Activated CD4-positive, alpha-beta memory T cell treated with anti-CD3 and anti-CD28 coated beads, Interleukin-2, amount 10 ng/mL, durations not matched to agents 7 days and 5 days (primary cell): ENCODE measurements around the gene MMADHC. TPM values are rescaled to one million over a fixed set of nuclear protein-coding genes. Genes with fewer than 3 reads are reported as not detected.

Source experiments
- CTCF ChIA-PET: fragments of 350-600 bp; sonication (Branson Sonifier 250); formaldehyde crosslinking; loops from one replicate; lab custom pipeline; 2021; ENCODE audit warnings: antibody characterized with exemption, inconsistent platforms; lab: Charles Lee
- POLR2A ChIA-PET: fragments of 350-600 bp; sonication (Branson Sonifier 250); formaldehyde crosslinking; loops from one replicate; lab custom pipeline; 2021; ENCODE audit warnings: antibody characterized with exemption; lab: Charles Lee
- DNase-seq: peaks from one replicate; pipeline ENCODE4 v3.0.0-alpha.2; 2020
- H3K27ac Mint-ChIP-seq: one replicate; pipeline ENCODE4 v1.8.0; 2021; ENCODE audit warnings: mild to moderate bottlenecking, mixed read lengths
- H3K27me3 Mint-ChIP-seq: one replicate; pipeline ENCODE4 v1.8.0; 2021; ENCODE audit warnings: mixed read lengths
- H3K36me3 Mint-ChIP-seq: one replicate; pipeline ENCODE4 v1.8.0; 2021; ENCODE audit warnings: low read depth, mixed read lengths
- H3K4me1 Mint-ChIP-seq: one replicate; pipeline ENCODE4 v1.8.0; 2021; ENCODE audit warnings: mixed read lengths
- H3K4me3 Mint-ChIP-seq: one replicate; pipeline ENCODE4 v1.8.0; 2021; ENCODE audit warnings: mild to moderate bottlenecking, mixed read lengths
- H3K9me3 Mint-ChIP-seq: one replicate; pipeline ENCODE4 v1.8.0; 2021; ENCODE audit warnings: mixed read lengths
- total RNA-seq, 2 experiments: library from RNA; stranded (reverse); gene quantifications; one replicate each; pipeline ENCODE4 v1.2.3, GENCODE V29; 2021

The MMADHC gene
- total RNA-seq = 100 to 1,000 TPM; 112 to 113 TPM

DNA sequence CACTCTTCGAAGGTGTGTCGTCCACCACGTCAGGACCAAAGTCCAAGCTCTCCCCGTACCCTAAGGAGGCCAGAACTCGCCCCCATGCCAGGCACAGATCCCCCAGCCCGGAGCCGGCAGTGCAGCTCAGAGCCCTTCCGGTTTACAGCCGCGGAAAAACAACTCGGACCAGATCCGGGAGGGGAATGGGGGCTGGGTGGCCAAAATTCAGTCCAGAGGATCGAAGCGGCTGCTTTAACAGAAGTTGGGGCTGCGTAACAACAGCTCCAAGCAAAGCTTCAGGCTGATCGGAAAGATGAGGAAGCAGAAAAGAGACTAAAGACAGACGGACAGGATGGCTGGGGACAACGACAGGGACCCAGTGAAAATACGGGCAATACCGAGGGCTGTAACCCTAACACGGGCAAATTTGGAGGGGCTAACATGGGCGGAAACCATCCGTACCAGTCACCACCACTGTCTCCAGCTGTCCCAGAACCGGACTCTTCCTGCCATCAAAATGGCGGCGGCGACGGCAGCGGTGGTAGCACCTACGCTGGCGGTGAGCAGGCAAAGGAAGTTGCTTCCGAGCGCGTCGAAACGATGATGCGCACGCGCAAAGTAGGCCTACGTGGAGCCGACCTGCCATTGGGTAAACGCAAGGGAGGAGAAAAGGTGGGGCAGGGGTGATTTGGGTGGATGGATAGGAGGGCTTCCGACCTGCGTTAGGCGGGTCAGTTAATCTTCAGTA, at the start of gene MMADHC:
MMADHC (minus strand) TSS at position 556 of the 730 bp plus-strand sequence. CDS start 678 bp downstream, outside the sequence.
- H3K9me3 Mint-ChIP-seq = no peaks in the 10 kb centered on the region
- POLR2A ChIA-PET = interaction anchor here (1.0 to 2.6 kb wide), 11 partner anchors 9 to 1702 kb away, joined by 3 to 20 read pairs (median 9); partner anchors contain the start of genes NMI and RBM43
- DNase-seq = peak; percentile 95
- peaks cover 10% of the 10 kb centered on the region for H3K27me3 Mint-ChIP-seq
- H3K36me3 Mint-ChIP-seq = peaks cover 42% of the 10 kb centered on the region
- CTCF ChIA-PET = interaction anchor here (0.8 to 2.5 kb wide), 4 partner anchors 11 to 570 kb away, joined by 3 to 16 read pairs (median 4); no protein-coding TSS in a partner anchor
- H3K27ac Mint-ChIP-seq = peak within 1 kb of the TSS; percentile 98
- peaks cover 41% of the 10 kb centered on the region for H3K4me1 Mint-ChIP-seq
- H3K4me3 Mint-ChIP-seq = peak within 1 kb of the TSS; percentile 82

DNA sequence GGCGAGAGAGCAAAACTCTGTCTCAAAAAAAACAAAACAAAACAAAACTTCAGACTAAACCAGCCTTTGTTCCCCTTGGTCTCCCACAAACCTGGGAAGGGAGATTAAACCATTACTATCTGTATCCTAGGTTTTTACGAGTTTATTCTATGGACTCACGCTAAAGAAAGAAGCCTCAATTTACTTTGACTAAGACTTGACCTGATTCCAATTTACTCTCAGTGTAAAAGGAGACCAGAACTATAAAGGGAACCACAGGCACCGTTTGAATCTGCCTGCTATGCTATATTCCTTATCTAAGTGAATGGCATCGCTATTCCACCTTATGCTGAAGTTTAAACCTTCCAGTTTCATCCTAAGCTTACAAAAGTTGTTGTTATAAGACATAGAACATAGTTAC, 46.5 kb upstream of the MMADHC start:
- Mint-ChIP-seq H3K4me3 (no peak overlapping the region), H3K27me3 (no peaks in the 10 kb centered on the region)

DNA sequence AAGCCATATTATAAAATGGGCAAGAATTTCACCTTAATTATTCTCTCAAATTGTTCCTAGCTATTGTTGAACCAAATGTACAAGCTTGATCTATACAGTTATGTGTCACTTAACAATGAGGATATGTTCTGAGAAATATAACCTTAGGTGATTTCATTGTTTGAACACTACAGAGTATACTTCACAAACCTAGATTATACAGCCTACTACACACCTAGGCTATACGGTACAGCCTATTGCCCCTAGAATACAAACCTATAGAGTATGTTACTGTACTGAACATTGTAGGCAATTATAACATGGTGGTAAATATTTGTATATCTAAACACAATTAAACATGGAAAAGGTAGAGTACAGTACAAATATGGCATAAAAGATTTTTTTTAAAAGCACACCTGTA, 42.9 kb upstream of the MMADHC start:
- H3K36me3 Mint-ChIP-seq = no peaks in the 10 kb centered on the region
- no peaks in the 10 kb centered on the region for H3K27me3 Mint-ChIP-seq
- no peak overlapping the region for H3K27ac Mint-ChIP-seq
- H3K4me3 Mint-ChIP-seq = no peak overlapping the region
- no peaks in the 10 kb centered on the region for H3K9me3 Mint-ChIP-seq
- POLR2A ChIA-PET = interaction anchor here (0.6 kb wide), 1 partner anchor 10 kb away, joined by 3 read pairs; no protein-coding TSS in a partner anchor
- CTCF ChIA-PET = no interaction called here
- no peak for DNase-seq
- no peaks in the 10 kb centered on the region for H3K4me1 Mint-ChIP-seq

More for the DNA sequence above, 46.5 kb upstream of the MMADHC start:
- POLR2A ChIA-PET = no interaction called here
- H3K4me1 Mint-ChIP-seq = no peaks in the 10 kb centered on the region
- no peak for DNase-seq
- H3K36me3 Mint-ChIP-seq = no peaks in the 10 kb centered on the region
- CTCF ChIA-PET = no interaction called here
- no peak overlapping the region for H3K27ac Mint-ChIP-seq
- peaks cover 3% of the 10 kb centered on the region for H3K9me3 Mint-ChIP-seq

DNA sequence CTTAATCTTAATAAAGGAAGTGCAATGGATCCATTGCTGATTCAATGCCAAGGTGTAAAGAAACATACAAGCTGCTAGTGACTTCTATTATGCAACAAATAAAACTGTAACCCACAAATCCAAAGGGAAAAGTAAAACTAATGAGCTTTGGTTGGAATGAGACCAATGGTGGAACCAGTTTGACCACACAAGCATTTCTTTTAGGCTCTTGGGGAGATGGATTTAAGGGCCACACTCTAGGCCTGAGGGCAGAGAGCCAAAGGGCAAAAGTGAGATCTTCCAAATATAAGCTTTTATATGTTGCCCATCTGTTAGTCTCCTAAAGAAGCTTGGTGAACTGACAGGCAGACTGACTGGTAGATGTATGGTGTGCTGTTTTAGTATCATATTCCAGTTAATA, 41.5 kb upstream of the MMADHC start:
- ChIA-PET POLR2A (no interaction called here), CTCF (no interaction called here)
- no peaks in the 10 kb centered on the region for H3K36me3 Mint-ChIP-seq
- no peak overlapping the region for H3K4me3 Mint-ChIP-seq
- H3K27me3 Mint-ChIP-seq = peaks cover 4% of the 10 kb centered on the region
- no peak overlapping the region for H3K27ac Mint-ChIP-seq
- no peaks in the 10 kb centered on the region for H3K4me1 Mint-ChIP-seq
- no peaks in the 10 kb centered on the region for H3K9me3 Mint-ChIP-seq
- no peak for DNase-seq

DNA sequence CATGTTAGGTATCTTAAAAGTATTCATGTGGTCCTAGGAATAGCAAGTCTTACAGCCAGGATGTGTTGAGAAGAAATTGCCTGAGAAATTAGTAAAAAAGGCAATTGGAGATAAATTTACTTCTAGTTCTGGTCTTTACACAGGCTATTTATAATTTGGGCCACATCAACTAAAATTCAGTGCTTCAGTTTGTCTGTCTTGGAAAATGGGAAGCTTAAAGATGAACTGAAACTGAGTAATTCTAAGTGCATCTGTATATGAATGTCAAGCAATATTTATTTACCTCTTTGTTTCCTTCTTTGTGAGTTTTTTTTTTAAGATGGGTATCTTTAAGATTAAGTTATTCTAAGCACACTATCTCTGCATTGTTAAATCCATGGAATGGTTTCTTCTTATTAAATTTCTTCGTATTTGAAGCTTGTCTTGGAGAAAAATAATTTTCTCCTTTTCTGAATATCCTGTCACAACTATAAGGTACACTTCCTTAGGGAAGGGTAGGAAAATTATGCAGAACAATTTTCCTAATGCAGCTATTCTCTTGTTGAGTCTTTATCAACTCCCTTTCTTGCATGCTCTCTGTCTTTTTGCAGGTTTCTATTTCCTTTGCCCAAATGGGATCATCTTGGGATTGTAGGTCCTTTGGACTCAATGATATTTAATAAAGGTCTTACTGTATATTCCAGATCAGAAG, 39.7 kb upstream of the MMADHC start:
- H3K36me3 Mint-ChIP-seq = no peaks in the 10 kb centered on the region
- ChIA-PET CTCF (no interaction called here), POLR2A (no interaction called here)
- H3K27ac Mint-ChIP-seq = no peak overlapping the region
- H3K4me3 Mint-ChIP-seq = no peak overlapping the region
- H3K9me3 Mint-ChIP-seq = no peaks in the 10 kb centered on the region
- DNase-seq = no peak
- no peaks in the 10 kb centered on the region for H3K4me1 Mint-ChIP-seq
- peaks cover 4% of the 10 kb centered on the region for H3K27me3 Mint-ChIP-seq

DNA sequence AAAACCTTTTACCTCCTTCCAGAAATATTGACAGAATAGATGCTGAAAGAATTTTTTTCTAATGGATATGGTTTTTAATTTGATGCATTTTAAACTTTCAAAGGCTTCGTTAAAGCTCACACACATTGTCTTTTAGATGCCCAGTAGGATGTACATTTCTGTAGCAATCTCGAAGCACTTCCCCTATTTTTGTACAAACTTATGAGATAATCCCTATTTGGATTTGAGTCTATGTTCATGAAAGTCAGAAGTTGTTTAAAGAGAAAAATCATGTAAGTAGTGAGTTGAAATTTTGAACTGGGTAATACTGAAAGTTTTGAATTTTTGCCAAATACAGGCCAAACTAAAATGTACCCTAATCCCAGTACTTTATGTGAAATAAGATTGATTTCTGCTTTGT, 38.1 kb upstream of the MMADHC start:
- no peak for DNase-seq
- no peak overlapping the region for H3K4me3 Mint-ChIP-seq
- no peak overlapping the region for H3K27ac Mint-ChIP-seq
- H3K4me1 Mint-ChIP-seq = no peaks in the 10 kb centered on the region
- ChIA-PET POLR2A (no interaction called here), CTCF (no interaction called here)
- peaks cover 6% of the 10 kb centered on the region for H3K27me3 Mint-ChIP-seq
- no peaks in the 10 kb centered on the region for H3K9me3 Mint-ChIP-seq
- H3K36me3 Mint-ChIP-seq = no peaks in the 10 kb centered on the region

DNA sequence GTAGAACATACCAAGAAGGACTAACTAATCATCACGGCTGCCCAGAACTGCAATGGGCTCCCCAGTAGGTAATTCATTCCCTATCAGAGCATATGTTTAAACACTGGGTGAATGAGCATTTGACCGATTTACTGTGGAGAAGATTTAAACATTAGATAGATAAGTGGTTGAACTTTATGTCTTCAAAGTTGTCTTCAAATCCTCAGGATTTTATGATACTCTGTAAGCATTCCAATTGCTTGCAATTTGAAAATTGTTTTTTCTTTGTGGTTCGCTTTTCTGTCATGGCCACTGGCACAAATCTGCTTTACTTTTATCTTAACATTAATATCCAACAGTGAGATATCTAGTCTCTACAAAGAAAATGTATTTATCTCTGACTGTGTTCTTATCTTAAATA, 37.7 kb upstream of the MMADHC start:
- no peak for DNase-seq
- no peaks in the 10 kb centered on the region for H3K36me3 Mint-ChIP-seq
- H3K4me3 Mint-ChIP-seq = no peak overlapping the region
- H3K27me3 Mint-ChIP-seq = peaks cover 6% of the 10 kb centered on the region
- POLR2A ChIA-PET = no interaction called here
- CTCF ChIA-PET = no interaction called here
- H3K27ac Mint-ChIP-seq = no peak overlapping the region
- H3K9me3 Mint-ChIP-seq = no peaks in the 10 kb centered on the region
- H3K4me1 Mint-ChIP-seq = no peaks in the 10 kb centered on the region

DNA sequence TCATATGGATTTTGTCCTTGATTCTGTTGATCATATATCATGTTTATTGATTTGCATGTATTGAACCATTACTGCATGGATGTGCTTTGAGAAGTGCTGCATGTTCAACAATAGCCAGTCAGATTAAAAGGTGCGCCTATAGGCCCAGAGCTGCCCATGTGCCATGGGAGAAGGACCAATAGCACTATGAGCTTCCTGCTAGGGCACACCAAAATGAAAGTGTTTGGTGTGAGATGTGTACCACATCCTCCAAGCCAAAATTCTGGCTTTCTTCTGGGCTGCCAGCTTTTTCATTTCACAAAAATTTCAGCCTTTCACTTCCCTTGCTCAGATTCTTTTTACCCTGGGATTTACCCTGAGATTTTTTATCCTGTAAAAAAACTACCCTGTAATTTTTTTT, 34.8 kb upstream of the MMADHC start:
- H3K4me3 Mint-ChIP-seq = no peak overlapping the region
- no peak for DNase-seq
- no peaks in the 10 kb centered on the region for H3K9me3 Mint-ChIP-seq
- H3K4me1 Mint-ChIP-seq = no peaks in the 10 kb centered on the region
- H3K27me3 Mint-ChIP-seq = peaks cover 6% of the 10 kb centered on the region
- ChIA-PET CTCF (no interaction called here), POLR2A (no interaction called here)
- no peak overlapping the region for H3K27ac Mint-ChIP-seq
- H3K36me3 Mint-ChIP-seq = no peaks in the 10 kb centered on the region

DNA sequence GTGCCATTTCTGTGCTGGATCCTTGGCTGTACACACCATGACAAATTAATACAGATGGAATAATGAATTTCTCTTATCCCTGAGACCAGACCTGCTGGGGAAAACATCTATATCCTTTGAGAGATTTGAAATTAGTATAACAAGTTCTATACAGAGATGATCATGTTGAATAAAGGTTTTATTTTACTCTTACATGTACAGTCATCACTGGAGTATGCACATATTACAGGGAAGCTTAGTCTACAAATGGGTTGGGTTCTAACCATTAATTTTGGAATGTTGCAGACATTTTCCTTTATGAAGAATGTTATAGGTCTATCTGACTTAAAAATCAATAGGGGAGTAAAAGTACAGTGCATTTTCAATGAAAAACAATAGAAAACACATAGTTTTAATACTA, 29.9 kb upstream of the MMADHC start:
- no peak overlapping the region for H3K4me3 Mint-ChIP-seq
- no peaks in the 10 kb centered on the region for H3K36me3 Mint-ChIP-seq
- H3K27me3 Mint-ChIP-seq = peaks cover 2% of the 10 kb centered on the region
- ChIA-PET CTCF (interaction anchor here (0.7 kb wide), 1 partner anchor 56 kb away, joined by 3 read pairs; no protein-coding TSS in a partner anchor), POLR2A (no interaction called here)
- H3K4me1 Mint-ChIP-seq = no peaks in the 10 kb centered on the region
- DNase-seq = no peak
- H3K27ac Mint-ChIP-seq = no peak overlapping the region
- no peaks in the 10 kb centered on the region for H3K9me3 Mint-ChIP-seq

DNA sequence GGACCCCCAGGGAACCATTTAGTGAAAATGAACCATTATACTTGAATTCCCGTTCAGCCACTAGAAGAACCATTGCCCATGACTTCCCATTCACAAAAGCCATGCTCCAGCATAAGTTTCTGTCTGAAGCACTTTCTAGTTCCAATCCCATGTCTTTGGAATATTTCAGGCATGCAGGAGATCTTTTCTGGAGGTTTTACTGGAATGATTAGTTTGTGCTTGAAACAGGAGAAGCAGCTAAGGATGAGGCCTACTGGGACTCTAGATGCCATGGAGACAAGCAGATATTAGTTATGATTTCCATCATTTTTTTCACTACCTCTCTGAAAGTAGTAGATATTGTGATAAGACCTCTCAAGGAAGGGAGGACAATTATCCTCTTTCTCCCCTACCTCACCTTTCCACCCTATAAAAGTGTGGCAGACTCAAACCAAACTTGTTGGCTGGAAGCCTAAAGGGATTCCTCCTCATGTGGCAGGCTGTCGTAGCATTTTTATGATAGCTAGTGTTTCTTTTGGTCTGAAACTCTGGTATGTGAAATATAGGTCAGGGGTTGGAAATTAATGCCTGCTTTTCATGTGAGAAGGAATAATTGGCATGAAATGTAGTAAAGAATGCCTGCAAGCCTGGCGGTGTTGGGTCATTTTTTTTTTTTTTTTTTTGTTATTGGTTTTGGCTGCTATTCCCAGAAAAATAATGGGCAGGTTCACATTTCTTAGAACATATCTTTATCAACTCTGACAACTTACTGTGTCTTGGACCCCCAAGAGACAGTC, 29.3 kb upstream of the MMADHC start:
- no peak overlapping the region for H3K27ac Mint-ChIP-seq
- peaks cover 2% of the 10 kb centered on the region for H3K27me3 Mint-ChIP-seq
- no peaks in the 10 kb centered on the region for H3K9me3 Mint-ChIP-seq
- no peak overlapping the region for H3K4me3 Mint-ChIP-seq
- no peak for DNase-seq
- ChIA-PET CTCF (no interaction called here), POLR2A (no interaction called here)
- H3K4me1 Mint-ChIP-seq = no peaks in the 10 kb centered on the region
- H3K36me3 Mint-ChIP-seq = no peaks in the 10 kb centered on the region

DNA sequence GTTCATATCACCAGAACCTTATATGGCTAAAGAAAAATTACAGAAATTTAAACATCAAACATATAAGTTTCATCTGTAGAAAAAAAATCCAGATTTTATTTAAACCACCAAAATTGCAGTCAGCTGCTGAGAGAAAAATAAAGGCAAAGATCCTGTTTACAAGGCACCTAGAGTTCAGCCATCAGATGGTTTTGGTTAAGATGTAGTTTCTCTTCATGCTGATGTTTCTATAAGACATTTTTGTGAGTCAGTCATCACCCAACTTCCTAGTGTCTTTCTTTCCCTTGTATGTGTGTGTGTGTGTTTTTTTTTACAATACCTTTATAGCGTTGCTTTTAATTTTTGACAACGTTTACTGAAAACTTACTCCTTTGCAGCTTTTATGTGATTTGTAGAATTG, 26.1 kb upstream of the MMADHC start:
- POLR2A ChIA-PET = no interaction called here
- CTCF ChIA-PET = no interaction called here

DNA sequence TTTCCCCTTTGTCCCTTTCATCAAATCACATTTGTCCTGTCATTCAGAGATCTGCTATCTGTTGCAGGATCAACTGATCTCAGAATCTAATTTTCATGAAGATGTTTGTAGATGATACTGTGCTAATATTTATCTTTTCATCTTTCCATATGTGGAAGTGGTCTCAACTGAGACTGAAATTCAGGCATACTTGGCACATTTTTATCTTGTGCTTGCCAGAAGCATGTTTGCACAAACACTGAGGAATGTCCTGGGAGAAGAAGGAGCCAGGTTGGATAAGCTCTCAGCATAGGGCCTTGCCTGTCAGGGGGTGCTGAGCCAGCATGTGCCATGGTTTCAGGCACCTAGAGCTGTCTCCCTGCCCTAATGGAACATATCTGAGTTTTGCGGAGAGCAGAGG, 24.5 kb upstream of the MMADHC start:
- no peak overlapping the region for H3K4me3 Mint-ChIP-seq
- H3K36me3 Mint-ChIP-seq = no peaks in the 10 kb centered on the region
- H3K4me1 Mint-ChIP-seq = no peaks in the 10 kb centered on the region

More for the DNA sequence above, 26.1 kb upstream of the MMADHC start:
- no peak for DNase-seq
- Mint-ChIP-seq H3K27ac (no peak overlapping the region), H3K36me3 (no peaks in the 10 kb centered on the region), H3K27me3 (peaks cover 2% of the 10 kb centered on the region), H3K4me1 (no peaks in the 10 kb centered on the region), H3K9me3 (no peaks in the 10 kb centered on the region), H3K4me3 (no peak overlapping the region)

More for the DNA sequence above, 24.5 kb upstream of the MMADHC start:
- DNase-seq = no peak
- ChIA-PET POLR2A (no interaction called here), CTCF (no interaction called here)
- no peaks in the 10 kb centered on the region for H3K9me3 Mint-ChIP-seq
- H3K27ac Mint-ChIP-seq = no peak overlapping the region
- peaks cover 2% of the 10 kb centered on the region for H3K27me3 Mint-ChIP-seq
